Nucleus accumbens (tissue), 56 donors: Measurements from ENCODE around the gene CLDN5.
"Not testable (repeated sequence)": the region's sequence is repeated elsewhere in the genome, so short reads cannot be mapped to it uniquely, and the experiment has no call there.

Experiments used
- DNase-seq, 56 donors: peaks; one replicate each; lab custom pipeline; 2025; lab: John Stamatoyannopoulos, UW

CLDN5 gene

GRCh38 chr22:19548964-19549363, 24.8 kb upstream of the CLDN5 start:
- no peak for DNase-seq

- DNase-seq = not testable (repeated sequence)
These were observed 24.2 kb upstream of the CLDN5 start for GRCh38 chr22:19548427-19548826.

- DNase-seq = no peak
These were observed 23.4 kb upstream of the CLDN5 start for GRCh38 chr22:19547620-19548019.

- no peak for DNase-seq
These were observed 22.5 kb upstream of the CLDN5 start for GRCh38 chr22:19546680-19547079.

GRCh38 chr22:19545935-19546207, 21.7 kb upstream of the CLDN5 start:
- DNase-seq = no peak

GRCh38 chr22:19543970-19544708, 19.9 kb upstream of the CLDN5 start:
- DNase-seq = no peak

GRCh38 chr22:19540394-19540793, 16.2 kb upstream of the CLDN5 start:
- DNase-seq = no peak

GRCh38 chr22:19537941-19538488, 13.8 kb upstream of the CLDN5 start:
- no peak for DNase-seq

- no peak for DNase-seq
These were observed 12.4 kb upstream of the CLDN5 start for GRCh38 chr22:19536564-19536963.

- DNase-seq = no peak
These were observed 10.8 kb upstream of the CLDN5 start for GRCh38 chr22:19535001-19535400.

- DNase-seq = no peak
These were observed 9.6 kb upstream of the CLDN5 start for GRCh38 chr22:19533857-19534256.

GRCh38 chr22:19533049-19533626, 8.9 kb upstream of the CLDN5 start:
- DNase-seq = no peak

- not testable (repeated sequence) for DNase-seq
These were observed 7.1 kb upstream of the CLDN5 start for GRCh38 chr22:19531327-19531726.

GRCh38 chr22:19530751-19531150, 6.5 kb upstream of the CLDN5 start:
- DNase-seq = no peak

- DNase-seq = no peak
These were observed 5.6 kb upstream of the CLDN5 start for GRCh38 chr22:19529811-19530210.

GRCh38 chr22:19527861-19528417, 3.7 kb upstream of the CLDN5 start:
- DNase-seq = no peak

GRCh38 chr22:19527321-19527721, 3.1 kb upstream of the CLDN5 start:
- DNase-seq = no peak

GRCh38 chr22:19526702-19527111, 2.5 kb upstream of the CLDN5 start:
- no peak for DNase-seq

GRCh38 chr22:19526076-19526701, 2.0 kb upstream of the CLDN5 start:
- DNase-seq = no peak

- DNase-seq = no peak
These were observed 1.5 kb upstream of the CLDN5 start for GRCh38 chr22:19525666-19526065.

- DNase-seq = no peak
These were observed 978 bp upstream of the CLDN5 start for GRCh38 chr22:19525116-19525660.
